ENCODE data around the gene ARF1. TPM values are rescaled to one million over a fixed set of nuclear protein-coding genes. Genes with fewer than 3 reads are reported as not detected.

ARF1 gene
- total RNA-seq, 1 donor from 2014 or later = 332 TPM

Small RNA genes lying within 50 kb of the gene (microRNA-seq; reads per million reads assigned to microRNA genes)
- not detected for gene MIR3620

Other genes starting within 250 kb of the ARF1 start
- 6.5 TPM for gene WNT9A, start 134.8 kb upstream of the ARF1 start, total RNA-seq
- not detected for gene WNT3A, start 75.7 kb upstream of the ARF1 start, total RNA-seq
- 8.9 TPM for gene C1orf35, start 20.6 kb downstream of the ARF1 start, total RNA-seq
- gene MRPL55, start 26.6 kb downstream of the ARF1 start, total RNA-seq = 39.7 TPM
- 213 TPM for gene GUK1, start 57.6 kb downstream of the ARF1 start, total RNA-seq
- gene GJC2, start 67.2 kb downstream of the ARF1 start, total RNA-seq = 1.6 TPM
- 16.6 TPM for gene IBA57, start 83.1 kb downstream of the ARF1 start, total RNA-seq
- 396 TPM for gene OBSCN, start 125.3 kb downstream of the ARF1 start, total RNA-seq